ENCODE measurements around the gene IL9.

DNA sequence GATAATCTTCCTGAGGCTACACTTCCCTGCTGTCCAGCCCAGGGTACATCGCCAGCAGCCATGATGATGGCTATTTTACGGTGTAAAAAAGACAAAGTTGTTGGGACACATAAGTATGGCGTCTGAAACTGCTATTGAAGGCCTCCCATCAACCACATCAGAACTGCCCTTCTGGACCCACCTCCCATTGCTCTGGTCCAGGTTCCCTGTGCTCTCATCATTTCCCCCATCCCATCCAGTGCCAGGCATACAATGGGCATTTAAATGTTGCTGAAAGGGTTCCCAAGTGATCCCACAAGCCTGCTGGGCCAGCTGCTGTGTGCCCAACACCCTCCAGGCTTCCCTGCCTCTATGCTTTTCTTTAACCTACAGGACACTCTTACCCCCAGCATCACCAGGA, 10.6 kb downstream of the IL9 start:
- TF ChIP-seq, protein P1, sequence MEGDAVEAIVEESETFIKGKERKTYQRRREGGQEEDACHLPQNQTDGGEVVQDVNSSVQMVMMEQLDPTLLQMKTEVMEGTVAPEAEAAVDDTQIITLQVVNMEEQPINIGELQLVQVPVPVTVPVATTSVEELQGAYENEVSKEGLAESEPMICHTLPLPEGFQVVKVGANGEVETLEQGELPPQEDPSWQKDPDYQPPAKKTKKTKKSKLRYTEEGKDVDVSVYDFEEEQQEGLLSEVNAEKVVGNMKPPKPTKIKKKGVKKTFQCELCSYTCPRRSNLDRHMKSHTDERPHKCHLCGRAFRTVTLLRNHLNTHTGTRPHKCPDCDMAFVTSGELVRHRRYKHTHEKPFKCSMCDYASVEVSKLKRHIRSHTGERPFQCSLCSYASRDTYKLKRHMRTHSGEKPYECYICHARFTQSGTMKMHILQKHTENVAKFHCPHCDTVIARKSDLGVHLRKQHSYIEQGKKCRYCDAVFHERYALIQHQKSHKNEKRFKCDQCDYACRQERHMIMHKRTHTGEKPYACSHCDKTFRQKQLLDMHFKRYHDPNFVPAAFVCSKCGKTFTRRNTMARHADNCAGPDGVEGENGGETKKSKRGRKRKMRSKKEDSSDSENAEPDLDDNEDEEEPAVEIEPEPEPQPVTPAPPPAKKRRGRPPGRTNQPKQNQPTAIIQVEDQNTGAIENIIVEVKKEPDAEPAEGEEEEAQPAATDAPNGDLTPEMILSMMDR (IDR thresholded peaks at IDR 0.05; ENCODE audit: low read length), result no peak
- TF ChIP-seq EZH2 (optimal IDR thresholded peaks at IDR 0.05; ENCODE audit: low read depth, low read length) (no peak), EZH2phosphoT487 (IDR thresholded peaks at IDR 0.05; ENCODE audit: low read length) (no peak)

All from MM.1S (cell line).